Measurements from ENCODE around the gene NUDCD3. TPM values are rescaled to one million over a fixed set of nuclear protein-coding genes. Genes with fewer than 3 reads are reported as not detected.

The NUDCD3 gene
- total RNA-seq, 2 donors from 2014 or later, result 70.8 to 108 TPM

- H3K36me3 Mint-ChIP-seq, result peaks cover 6% of the 10 kb centered on the region
- DNase-seq (ENCODE audit: low spot score), result peak; percentile 53
Measured at GRCh38 chr7:44381494-44382220, 108.8 kb downstream of the NUDCD3 start.

GRCh38 chr7:44380831-44381493 lies 109.5 kb downstream of the NUDCD3 start:
- Mint-ChIP-seq H3K36me3 (peaks cover 6% of the 10 kb centered on the region), H3K27ac (peak overlapping the region in 1 of 2 donors; percentile 25), H3K4me3 (no peak overlapping the region), H3K9me3 (no peaks in the 10 kb centered on the region), H3K27me3 (no peaks in the 10 kb centered on the region), H3K4me1 (ENCODE audit: low read depth in 2 of 2) (peaks cover 9 to 15% of the 10 kb centered on the region in 2 donors)
- ATAC-seq (no peak), DNase-seq (ENCODE audit: low spot score) (no peak)

More at GRCh38 chr7:44381494-44382220, 108.8 kb downstream of the NUDCD3 start:
- H3K27ac Mint-ChIP-seq, result no peak overlapping the region
- H3K27me3 Mint-ChIP-seq, result no peaks in the 10 kb centered on the region
- no peak overlapping the region for H3K4me3 Mint-ChIP-seq
- H3K4me1 Mint-ChIP-seq (ENCODE audit: low read depth in 2 of 2), result peaks cover 9 to 14% of the 10 kb centered on the region in 2 donors
- H3K9me3 Mint-ChIP-seq, result no peaks in the 10 kb centered on the region
- no peak for ATAC-seq

GRCh38 chr7:44380189-44380830 lies 110.1 kb downstream of the NUDCD3 start:
- Mint-ChIP-seq H3K27me3 (no peaks in the 10 kb centered on the region), H3K4me3 (no peak overlapping the region), H3K36me3 (peaks cover 2% of the 10 kb centered on the region), H3K9me3 (no peaks in the 10 kb centered on the region), H3K27ac (peak overlapping the region in 1 of 2 donors; percentile 25), H3K4me1 (ENCODE audit: low read depth in 2 of 2) (peaks cover 9 to 15% of the 10 kb centered on the region in 2 donors)
- no peak for DNase-seq (ENCODE audit: low spot score)
- no peak for ATAC-seq

GRCh38 chr7:44379366-44380188 lies 110.9 kb downstream of the NUDCD3 start:
- Mint-ChIP-seq H3K36me3 (no peaks in the 10 kb centered on the region), H3K9me3 (no peaks in the 10 kb centered on the region), H3K4me3 (no peak overlapping the region), H3K27me3 (no peaks in the 10 kb centered on the region), H3K4me1 (ENCODE audit: low read depth in 2 of 2) (peaks cover 9 to 15% of the 10 kb centered on the region in 2 donors), H3K27ac (no peak overlapping the region)
- DNase-seq (ENCODE audit: low spot score) (no peak), ATAC-seq (no peak)

GRCh38 chr7:44378744-44379143 lies 111.7 kb downstream of the NUDCD3 start:
- no peaks in the 10 kb centered on the region for H3K27me3 Mint-ChIP-seq
- H3K9me3 Mint-ChIP-seq, result no peaks in the 10 kb centered on the region
- peaks cover 9 to 15% of the 10 kb centered on the region in 2 donors for H3K4me1 Mint-ChIP-seq (ENCODE audit: low read depth in 2 of 2)
- H3K4me3 Mint-ChIP-seq, result no peak overlapping the region
- peak overlapping the region in 1 of 2 donors; percentile 48 for H3K27ac Mint-ChIP-seq
- no peak for DNase-seq (ENCODE audit: low spot score)
- ATAC-seq, result peak in 1 of 2 donors; percentile 19
- H3K36me3 Mint-ChIP-seq, result no peaks in the 10 kb centered on the region

- Mint-ChIP-seq H3K4me1 (ENCODE audit: low read depth in 2 of 2) (peaks cover 9 to 15% of the 10 kb centered on the region in 2 donors), H3K4me3 (no peak overlapping the region), H3K9me3 (no peaks in the 10 kb centered on the region), H3K36me3 (no peaks in the 10 kb centered on the region), H3K27ac (no peak overlapping the region), H3K27me3 (peaks cover 0 to 3% of the 10 kb centered on the region in 2 donors)
- DNase-seq (ENCODE audit: low spot score), result no peak
- no peak for ATAC-seq
Measured at GRCh38 chr7:44377681-44378421, 112.6 kb downstream of the NUDCD3 start.

- no peak for ATAC-seq
- no peak overlapping the region for H3K27ac Mint-ChIP-seq
- peaks cover 9 to 15% of the 10 kb centered on the region in 2 donors for H3K4me1 Mint-ChIP-seq (ENCODE audit: low read depth in 2 of 2)
- no peak overlapping the region for H3K4me3 Mint-ChIP-seq
- H3K9me3 Mint-ChIP-seq, result no peaks in the 10 kb centered on the region
- H3K27me3 Mint-ChIP-seq, result peaks cover 0 to 3% of the 10 kb centered on the region in 2 donors
- H3K36me3 Mint-ChIP-seq, result no peaks in the 10 kb centered on the region
- no peak for DNase-seq (ENCODE audit: low spot score)
Measured at GRCh38 chr7:44377134-44377463, 113.4 kb downstream of the NUDCD3 start.

GRCh38 chr7:44376429-44377133 lies 113.9 kb downstream of the NUDCD3 start:
- DNase-seq (ENCODE audit: low spot score) (no peak), ATAC-seq (no peak)
- Mint-ChIP-seq H3K36me3 (no peaks in the 10 kb centered on the region), H3K27me3 (peaks cover 0 to 3% of the 10 kb centered on the region in 2 donors), H3K9me3 (no peaks in the 10 kb centered on the region), H3K27ac (peak overlapping the region in 1 of 2 donors; percentile 43), H3K4me3 (no peak overlapping the region), H3K4me1 (ENCODE audit: low read depth in 2 of 2) (peaks cover 9 to 15% of the 10 kb centered on the region in 2 donors)

GRCh38 chr7:44375926-44376342 lies 114.5 kb downstream of the NUDCD3 start:
- peaks cover 0 to 8% of the 10 kb centered on the region in 2 donors for H3K27me3 Mint-ChIP-seq
- H3K4me3 Mint-ChIP-seq, result no peak overlapping the region
- no peaks in the 10 kb centered on the region for H3K36me3 Mint-ChIP-seq
- ATAC-seq, result no peak
- DNase-seq (ENCODE audit: low spot score), result no peak
- no peaks in the 10 kb centered on the region for H3K9me3 Mint-ChIP-seq
- peaks cover 9 to 15% of the 10 kb centered on the region in 2 donors for H3K4me1 Mint-ChIP-seq (ENCODE audit: low read depth in 2 of 2)
- no peak overlapping the region for H3K27ac Mint-ChIP-seq

- H3K27me3 Mint-ChIP-seq, result peaks cover 3 to 9% of the 10 kb centered on the region in 2 donors
- H3K27ac Mint-ChIP-seq, result no peak overlapping the region
- DNase-seq (ENCODE audit: low spot score), result no peak
- no peak for ATAC-seq
- no peaks in the 10 kb centered on the region for H3K36me3 Mint-ChIP-seq
- H3K4me1 Mint-ChIP-seq (ENCODE audit: low read depth in 2 of 2), result peaks cover 9 to 15% of the 10 kb centered on the region in 2 donors
- H3K9me3 Mint-ChIP-seq, result no peaks in the 10 kb centered on the region
- H3K4me3 Mint-ChIP-seq, result no peak overlapping the region
Measured at GRCh38 chr7:44375236-44375699, 115.2 kb downstream of the NUDCD3 start.

GRCh38 chr7:44374007-44374763 lies 116.3 kb downstream of the NUDCD3 start:
- Mint-ChIP-seq H3K27ac (no peak overlapping the region), H3K36me3 (peaks cover 2% of the 10 kb centered on the region), H3K4me1 (ENCODE audit: low read depth in 2 of 2) (peaks cover 5 to 10% of the 10 kb centered on the region in 2 donors), H3K9me3 (no peaks in the 10 kb centered on the region), H3K4me3 (no peak overlapping the region), H3K27me3 (peaks cover 14 to 17% of the 10 kb centered on the region in 2 donors)
- ATAC-seq (peak in 1 of 2 donors; percentile 11), DNase-seq (ENCODE audit: low spot score) (no peak)

- H3K27me3 Mint-ChIP-seq, result peaks cover 18 to 21% of the 10 kb centered on the region in 2 donors
- no peak overlapping the region for H3K4me3 Mint-ChIP-seq
- peaks cover 6% of the 10 kb centered on the region for H3K36me3 Mint-ChIP-seq
- H3K27ac Mint-ChIP-seq, result no peak overlapping the region
- ATAC-seq (peak in 1 of 2 donors; percentile 14), DNase-seq (ENCODE audit: low spot score) (no peak)
- H3K4me1 Mint-ChIP-seq (ENCODE audit: low read depth in 2 of 2), result peaks cover 0 to 5% of the 10 kb centered on the region in 2 donors
- H3K9me3 Mint-ChIP-seq, result no peaks in the 10 kb centered on the region
Measured at GRCh38 chr7:44373418-44373740, 117.1 kb downstream of the NUDCD3 start.

All from natural killer cell treated with Interleukin-12 subunit alpha and Interleukin-12 subunit beta and Interleukin-15 and Interleukin-18, amount 100 ng/mL, for 72 hours (primary cell).